IMR-90 (cell line): Measurements from ENCODE around the gene PIGU. TPM values are rescaled to one million over a fixed set of nuclear protein-coding genes. Genes with fewer than 3 reads are reported as not detected.
A peak's percentile ranks its signal among the peaks of the same experiment; 100 is the strongest.

Experiments used
- ATAC-seq: fragments of 200-7000 bp; cut with Tn5 transposase; 2 replicates; pipeline ENCODE4 v1.9.1; 2020; ENCODE audit warnings: low read depth, mild to moderate bottlenecking, moderate library complexity
- BruUV-seq: library from RNA; stranded (reverse); fragments of 400-500 nt; replicated peaks from 2 replicates; lab custom pipeline; 2021; lab: Mats Ljungman, UMichigan
- CTCF ChIA-PET: fragments of 300-600 bp; formaldehyde crosslinking; extraction: SDS; loops from one replicate; lab custom pipeline; 2021; ENCODE audit warnings: antibody characterized with exemption; lab: Yijun Ruan, JAX
- POLR2A ChIA-PET: fragments of 300-600 bp; sonication (Branson Sonifier 250); formaldehyde crosslinking; loops from one replicate; lab custom pipeline; 2022; ENCODE audit warnings: antibody characterized with exemption; ENCODE audit not compliant: unreplicated experiment; lab: Charles Lee
- DNase-seq: peaks from one replicate; pipeline ENCODE4 v3.0.0; 2013
- H2AFZ ChIP-seq: replicated peaks from 2 replicates; pipeline ENCODE3; 2013; ENCODE audit warnings: low read length, mild to moderate bottlenecking; ENCODE audit not compliant: poor library complexity
- H2AK5ac ChIP-seq: 2 replicates; pipeline ENCODE4 v1.6.1; 2013; ENCODE audit warnings: low read depth, low read length, inconsistent platforms
- H2AK9ac ChIP-seq: replicated peaks from 2 replicates; pipeline ENCODE3; 2013; ENCODE audit warnings: mild to moderate bottlenecking, low read depth, low read length, moderate library complexity; ENCODE audit not compliant: poor library complexity
- H2BK120ac ChIP-seq: 2 replicates; pipeline ENCODE4 v1.6.1; 2013; ENCODE audit warnings: low read depth, low read length, inconsistent platforms
- H2BK15ac ChIP-seq: 3 replicates; pipeline ENCODE4 v1.6.1; 2013; ENCODE audit warnings: low read depth, low read length, inconsistent platforms
- H2BK20ac ChIP-seq: 2 replicates; pipeline ENCODE4 v1.6.1; 2013; ENCODE audit warnings: low read depth, mild to moderate bottlenecking, inconsistent platforms, low read length, moderate library complexity
- H2BK5ac ChIP-seq: 2 replicates; pipeline ENCODE4 v1.6.1; 2013; ENCODE audit warnings: mild to moderate bottlenecking, low read depth, low read length, inconsistent platforms; ENCODE audit not compliant: poor library complexity, severe bottlenecking
- H3K14ac ChIP-seq: replicated peaks from 2 replicates; pipeline ENCODE4 v1.6.1; 2013; ENCODE audit warnings: low read depth, low read length, inconsistent platforms
- H3K18ac ChIP-seq: 2 replicates; pipeline ENCODE4 v1.6.1; 2013; ENCODE audit warnings: low read depth, low read length, control low read depth
- H3K23ac ChIP-seq: 2 replicates; pipeline ENCODE4 v1.6.1; 2013; ENCODE audit warnings: low read depth, low read length, inconsistent platforms
- H3K27ac ChIP-seq: 2 replicates; pipeline ENCODE4 v1.5.1; 2013; ENCODE audit warnings: mild to moderate bottlenecking, control low read depth, low read length; ENCODE audit not compliant: insufficient read depth
- H3K27me3 ChIP-seq: 2 replicates; pipeline ENCODE4 v1.6.1; 2013; ENCODE audit warnings: low read length; ENCODE audit not compliant: control insufficient read depth, insufficient read depth
- H3K36me3 ChIP-seq: 2 replicates; pipeline ENCODE4 v1.6.1; 2013; ENCODE audit warnings: low read length, mixed read lengths; ENCODE audit not compliant: control insufficient read depth, insufficient read depth
- H3K4ac ChIP-seq: 2 replicates; pipeline ENCODE4 v1.6.1; 2013; ENCODE audit warnings: low read depth, low read length, inconsistent platforms
- H3K4me1 ChIP-seq: 2 replicates; pipeline ENCODE4 v1.6.1; 2013; ENCODE audit warnings: low read length, mixed read lengths; ENCODE audit not compliant: control insufficient read depth, insufficient read depth
- H3K4me2 ChIP-seq: 2 replicates; pipeline ENCODE4 v1.6.1; 2013; ENCODE audit warnings: low read depth, mild to moderate bottlenecking, control low read depth, low read length, moderate library complexity
- H3K4me3 ChIP-seq: 2 replicates; pipeline ENCODE4 v1.5.1; 2013; ENCODE audit warnings: low read depth, mild to moderate bottlenecking, control low read depth, low read length, moderate library complexity; ENCODE audit not compliant: insufficient read depth
- H3K56ac ChIP-seq: 2 replicates; pipeline ENCODE4 v1.6.1; 2013; ENCODE audit warnings: low read length, inconsistent platforms; ENCODE audit not compliant: insufficient read depth; ENCODE audit errors: extremely low read depth
- H3K79me1 ChIP-seq, 2 experiments: 2 replicates each; pipeline ENCODE4 v1.6.1; 2013; ENCODE audit warnings: low read length in 2 of 2, inconsistent platforms in 1 of 2, low read depth in 1 of 2
- H3K9ac ChIP-seq: 2 replicates; pipeline ENCODE4 v1.6.1; 2013; ENCODE audit warnings: low read depth, low read length, control low read depth
- H3K9me1 ChIP-seq: 2 replicates; pipeline ENCODE4 v1.6.1; 2013; ENCODE audit warnings: low read length, inconsistent platforms; ENCODE audit not compliant: insufficient read depth
- H3K9me3 ChIP-seq: 2 replicates; pipeline ENCODE4 v1.6.1; 2013; ENCODE audit warnings: low read length; ENCODE audit not compliant: control insufficient read depth, insufficient read depth
- H4K20me1 ChIP-seq: 2 replicates; pipeline ENCODE4 v1.6.1; 2013; ENCODE audit warnings: low read length, inconsistent platforms; ENCODE audit not compliant: insufficient read depth
- H4K5ac ChIP-seq: 2 replicates; pipeline ENCODE4 v1.6.1; 2013; ENCODE audit warnings: mild to moderate bottlenecking, low read depth, low read length, control low read depth
- H4K8ac ChIP-seq, 2 experiments: 2 replicates each; pipeline ENCODE4 v1.6.1; 2013; ENCODE audit warnings: low read depth in 2 of 2, low read length in 2 of 2, control low read depth in 1 of 2, inconsistent platforms in 1 of 2
- H4K91ac ChIP-seq: 2 replicates; pipeline ENCODE4 v1.6.1; 2013; ENCODE audit warnings: low read depth, low read length, inconsistent platforms; ENCODE audit not compliant: insufficient read depth
- WGBS, 2 experiments: methylation state at CpG; one replicate each; pipeline versions ENCODE4 v1.1.5 to v1.1.7; 2013; ENCODE audit warnings: missing lambda C conversion rate in 2 of 2; ENCODE audit not compliant: insufficient read length in 1 of 2; ENCODE audit errors: extremely low coverage in 2 of 2; 5-methylcytosine and 5-hydroxymethylcytosine counted together
- dilution Hi-C: fragments of 300-500 bp; cut with HindIII; formaldehyde crosslinking; loops from one replicate; pipeline ENCODE4 v1.14.3; 2018; ENCODE audit warnings: low sequenced_read_pairs; ENCODE audit not compliant: unreplicated experiment
- in situ Hi-C: fragments of 300-500 bp; cut with MboI; formaldehyde crosslinking; loops from 3 replicates; pipeline ENCODE4 v1.14.3; 2019; ENCODE audit warnings: low sequenced_read_pairs, inconsistent platforms, mixed read lengths
- intact Hi-C: fragments of 100-400 bp; cut with micrococcal nuclease; formaldehyde crosslinking; loops from 2 replicates; pipeline ENCODE4 v1.10.0; 2022
- polyA plus RNA-seq, 3 experiments: library from polyadenylated mRNA; depleted of rRNA; stranded (reverse); fragments of >200 nt; gene quantifications; 2 replicates each; pipeline ENCODE4 v1.2.3, GENCODE V29; 2012; ENCODE audit warnings: low replicate concordance in 1 of 3
- total RNA-seq: library from RNA; depleted of rRNA; stranded (reverse); fragments of >200 nt; gene quantifications from 2 replicates; pipeline ENCODE4 v1.2.3, GENCODE V29; 2012
- TF ChIP-seq, protein P1 (sequence below): fragments of 150-350 bp; IDR thresholded peaks from 2 replicates; pipeline ENCODE4 v1.6.1; 2017; ENCODE audit warnings: mild to moderate bottlenecking, antibody characterized with exemption, low read length, low read depth

Gene PIGU
- total and polyA plus RNA-seq, 2 of the 4 experiments (the other 2 are of a cell fraction) = 11.1 to 31.1 TPM

DNA sequence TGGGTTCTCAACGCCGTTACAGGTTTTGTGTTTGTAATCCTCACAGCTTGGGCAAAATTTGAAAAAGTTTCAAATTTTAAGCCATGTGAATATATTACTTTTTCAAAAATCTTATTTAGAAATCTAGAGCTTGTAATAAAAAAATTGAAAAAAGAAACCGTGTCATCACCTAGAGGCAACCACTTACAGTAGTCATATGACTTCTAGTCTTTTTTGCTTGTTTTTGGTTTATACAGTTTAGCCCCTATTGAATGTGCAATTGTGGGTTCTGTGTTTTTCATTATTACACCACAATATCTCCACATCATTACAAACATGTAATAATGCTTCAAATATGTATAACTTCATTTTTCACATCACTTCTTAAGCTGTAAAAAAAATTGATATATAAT lies 159.8 kb downstream of the PIGU start:
- Histone ChIP-seq H2BK15ac (0 out of 3 replicates have a peak overlapping the region, but pooled peaks have one; percentile 30), H3K9ac (peak overlapping the region; percentile 84), H4K8ac (peak overlapping the region; percentile 81 to 91; a peak in 3 of 4 replicates), H2AK5ac (peak overlapping the region; percentile 79), H4K5ac (peak overlapping the region; percentile 92), H3K18ac (peak overlapping the region; percentile 65), H3K9me3 (no peaks in the 10 kb centered on the region), H3K4ac (peak overlapping the region; percentile 95), H2BK20ac (no peak overlapping the region), H2BK120ac (peak overlapping the region; percentile 61; the same call in 1 of the 2 replicates), H2AFZ (peak overlapping the region; percentile 94), H3K4me1 (peaks cover 10% of the 10 kb centered on the region), H3K79me1 (peaks cover 15 to 71% of the 10 kb centered on the region in 2 experiments; a peak in 3 of 4 replicates), H4K20me1 (peaks cover 8% of the 10 kb centered on the region), H4K91ac (peak overlapping the region; percentile 86), H3K23ac (peak overlapping the region; percentile 91), H3K56ac (peak overlapping the region; percentile 76), H3K4me2 (peak overlapping the region; percentile 80), H2AK9ac (peak overlapping the region; percentile 100), H2BK5ac (peak overlapping the region; percentile 87), H3K27me3 (no peaks in the 10 kb centered on the region), H3K14ac (peak overlapping the region; percentile 99), H3K27ac (peak overlapping the region; percentile 95), H3K36me3 (peaks cover 4% of the 10 kb centered on the region), H3K4me3 (peak overlapping the region; percentile 89), H3K9me1 (peaks cover 13% of the 10 kb centered on the region)
- no peak for DNase-seq
- CTCF ChIA-PET = interaction anchor here (0.6 to 4.3 kb wide), 3 partner anchors 9 to 204 kb away, joined by 3 to 24 read pairs (median 3); no protein-coding TSS in a partner anchor
- no CpG with 5 or more reads among the region's 3 CpGs for WGBS, 2 experiments
- in situ Hi-C loops = loop anchor here (5.0 kb wide), 1 partner anchor 205 kb away; no protein-coding TSS in a partner anchor
- dilution Hi-C loops = no loop called here
- TF ChIP-seq, protein P1, sequence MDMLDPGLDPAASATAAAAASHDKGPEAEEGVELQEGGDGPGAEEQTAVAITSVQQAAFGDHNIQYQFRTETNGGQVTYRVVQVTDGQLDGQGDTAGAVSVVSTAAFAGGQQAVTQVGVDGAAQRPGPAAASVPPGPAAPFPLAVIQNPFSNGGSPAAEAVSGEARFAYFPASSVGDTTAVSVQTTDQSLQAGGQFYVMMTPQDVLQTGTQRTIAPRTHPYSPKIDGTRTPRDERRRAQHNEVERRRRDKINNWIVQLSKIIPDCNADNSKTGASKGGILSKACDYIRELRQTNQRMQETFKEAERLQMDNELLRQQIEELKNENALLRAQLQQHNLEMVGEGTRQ = no peak
- ATAC-seq = no peak
- no TSS peak for BruUV-seq
- intact Hi-C loops = no loop called here
- POLR2A ChIA-PET = no interaction called here
